Panc1 (cell line): ENCODE measurements around the gene SYCP2L. TPM values are rescaled to one million over a fixed set of nuclear protein-coding genes. Genes with fewer than 3 reads are reported as not detected.

Source experiments
- ATAC-seq: fragments of 200-7000 bp; cut with Tn5 transposase; 2 replicates; pipeline ENCODE4 v1.9.1; 2020; ENCODE audit warnings: mild to moderate bottlenecking, moderate library complexity
- BruUV-seq: library from RNA; stranded (reverse); fragments of 400-500 nt; replicated peaks from 2 replicates; lab custom pipeline; 2021; lab: Mats Ljungman, UMichigan
- CTCF ChIA-PET: fragments of 300-600 bp; sonication (Branson Sonifier 250); formaldehyde crosslinking; loops from one replicate; lab custom pipeline; 2022; ENCODE audit warnings: antibody characterized with exemption; lab: Charles Lee
- POLR2A ChIA-PET: fragments of 300-600 bp; sonication (Branson Sonifier 250); formaldehyde crosslinking; loops from one replicate; lab custom pipeline; 2022; ENCODE audit warnings: antibody characterized with exemption; lab: Charles Lee
- DNase-seq: peaks from one replicate; pipeline ENCODE4 v3.0.0-alpha.2; 2010; ENCODE audit warnings: low read depth, low spot score
- H3K27ac ChIP-seq: 2 replicates; pipeline ENCODE4 v1.5.1; 2011; ENCODE audit warnings: mild to moderate bottlenecking, low read length, inconsistent platforms
- H3K27me3 ChIP-seq: fragments of 200-500 bp; sonication (Bioruptor generic); 2 replicates; pipeline ENCODE4 v1.6.0; 2014; ENCODE audit warnings: low read length, inconsistent platforms; ENCODE audit not compliant: control insufficient read depth, insufficient read depth
- H3K36me3 ChIP-seq: fragments of 200-500 bp; sonication (Bioruptor generic); 2 replicates; pipeline ENCODE4 v1.5.1; 2014; ENCODE audit warnings: inconsistent platforms, mild to moderate bottlenecking, low read length, moderate library complexity; ENCODE audit not compliant: control insufficient read depth, insufficient read depth
- H3K4me1 ChIP-seq: 2 replicates; pipeline ENCODE4 v1.5.1; 2011; ENCODE audit warnings: inconsistent platforms, mild to moderate bottlenecking, low read length, moderate library complexity; ENCODE audit not compliant: control insufficient read depth, insufficient read depth
- H3K4me3 ChIP-seq, 2 experiments: 2 replicates each; pipeline ENCODE4 v1.5.1; 2011 to 2012; ENCODE audit warnings: low read depth in 2 of 2, low read length in 2 of 2, mild to moderate bottlenecking in 2 of 2, inconsistent platforms in 1 of 2, moderate library complexity in 1 of 2
- H3K9me3 ChIP-seq: fragments of 200-500 bp; sonication (Bioruptor generic); 2 replicates; pipeline ENCODE4 v1.5.1; 2014; ENCODE audit warnings: low read depth, mild to moderate bottlenecking, inconsistent platforms, low read length, moderate library complexity; ENCODE audit not compliant: control insufficient read depth, insufficient read depth
- CTCF ChIP-seq: fragments of 450-650 bp; IDR thresholded peaks from 2 replicates; pipeline ENCODE4 v1.5.1; 2017; ENCODE audit warnings: mild to moderate bottlenecking
- POLR2AphosphoS5 ChIP-seq: IDR thresholded peaks from 2 replicates; pipeline ENCODE4 v1.6.1; 2012; ENCODE audit warnings: mild to moderate bottlenecking, low read depth, low read length, moderate library complexity
- REST ChIP-seq, 2 experiments: IDR thresholded peaks; 2 replicates each; pipeline ENCODE4 v1.6.1; 2011 to 2012; ENCODE audit warnings: low read depth in 2 of 2, control low read depth in 1 of 2, low read length in 1 of 2, mild to moderate bottlenecking in 1 of 2, moderate library complexity in 1 of 2; ENCODE audit not compliant: insufficient read depth in 1 of 2
- SIN3A ChIP-seq: IDR thresholded peaks from 2 replicates; pipeline ENCODE4 v1.6.1; 2012; ENCODE audit warnings: low read depth, mild to moderate bottlenecking, low read length, moderate library complexity, borderline replicate concordance; ENCODE audit not compliant: insufficient read depth
- TCF7L2 ChIP-seq: IDR thresholded peaks from 2 replicates; pipeline ENCODE4 v1.6.1; 2011; ENCODE audit warnings: mild to moderate bottlenecking, low read depth, low read length, inconsistent platforms
- in situ Hi-C: cut with HindIII; loops from 2 replicates; pipeline ENCODE4 v1.10.0; 2016; ENCODE audit warnings: low sequenced_read_pairs, low pct_unique_long_range_greater_than_20kb
- intact Hi-C: fragments of 100-400 bp; cut with micrococcal nuclease; formaldehyde crosslinking; loops from one replicate; pipeline ENCODE4 v1.10.0; 2022; ENCODE audit not compliant: unreplicated experiment
- total RNA-seq: library from RNA; stranded (reverse); gene quantifications from one replicate; pipeline ENCODE4 v1.2.1, GENCODE V29; 2021; ENCODE audit not compliant: unreplicated experiment

SYCP2L gene
- total RNA-seq, 1 experiment from 2014 or later = 2.4 TPM

- Histone ChIP-seq H3K27me3 (no peaks in the 10 kb centered on the region), H3K27ac (no peak overlapping the region), H3K9me3 (no peaks in the 10 kb centered on the region), H3K36me3 (no peaks in the 10 kb centered on the region), H3K4me3 (no peak overlapping the region), H3K4me1 (no peaks in the 10 kb centered on the region)
- POLR2A ChIA-PET = no interaction called here
- in situ Hi-C loops (no loop called here), intact Hi-C loops (no loop called here)
- TF ChIP-seq SIN3A (no peak), CTCF (no peak), TCF7L2 (no peak), POLR2AphosphoS5 (no peak), REST (IDR thresholded peaks at IDR 0.05; ENCODE audit: insufficient read depth in 1 of 2, low read depth in 2 of 2, low read length in 1 of 2) (no peak)
- ATAC-seq (no peak), DNase-seq (no peak)
- BruUV-seq = no TSS peak
- CTCF ChIA-PET = no interaction called here
These were observed 108.4 kb downstream of the SYCP2L start for GRCh38 chr6:10995114-10995707.

- POLR2A ChIA-PET = no interaction called here
- ATAC-seq (no peak), DNase-seq (no peak)
- in situ Hi-C loops = no loop called here
- no peaks in the 10 kb centered on the region for H3K4me1 ChIP-seq
- CTCF ChIA-PET = no interaction called here
- no peaks in the 10 kb centered on the region for H3K27me3 ChIP-seq
- TF ChIP-seq REST (IDR thresholded peaks at IDR 0.05; ENCODE audit: insufficient read depth in 1 of 2, low read depth in 2 of 2, low read length in 1 of 2) (no peak), CTCF (no peak), SIN3A (no peak), TCF7L2 (no peak), POLR2AphosphoS5 (no peak)
- no peak overlapping the region for H3K4me3 ChIP-seq
- H3K9me3 ChIP-seq = no peaks in the 10 kb centered on the region
- no TSS peak for BruUV-seq
- no peak overlapping the region for H3K27ac ChIP-seq
- no peaks in the 10 kb centered on the region for H3K36me3 ChIP-seq
- intact Hi-C loops = no loop called here
These were observed 113.1 kb downstream of the SYCP2L start for GRCh38 chr6:10999994-11000393.
